ENCODE data around the gene LGALS14.

GRCh38 chr19:39655613-39656012, 48.7 kb upstream of the LGALS14 start, which contains the start of gene LGALS16:
- TF ChIP-seq CTCF (IDR thresholded peaks at IDR 0.05; ENCODE audit: borderline replicate concordance, extremely low read depth, low read length, poor library complexity, severe bottlenecking) (no peak), EZH2 (IDR thresholded peaks at IDR 0.05; ENCODE audit: borderline replicate concordance, low read depth, low read length, severe bottlenecking) (no peak)
